OCI-LY1 (cell line): Measurements from ENCODE around the gene GABBR1.

Experiments
- H2AFZ ChIP-seq: fragments of 200-600 bp; sonication (generic), shearing (Covaris generic); 2 replicates; pipeline ENCODE4 v1.6.0; 2014; ENCODE audit warnings: antibody characterized with exemption, mild to moderate bottlenecking, low read length
- H3F3A ChIP-seq: fragments of 200-600 bp; sonication (generic), shearing (Covaris generic); 2 replicates; pipeline ENCODE4 v1.6.0; 2014; ENCODE audit warnings: mild to moderate bottlenecking, antibody characterized with exemption, low read length, moderate library complexity; ENCODE audit not compliant: insufficient read depth
- H3K27ac ChIP-seq: fragments of 200-600 bp; sonication (generic); 2 replicates; pipeline ENCODE4 v1.5.1; 2014; ENCODE audit warnings: low read length, mixed run types, mild to moderate bottlenecking, low read depth; ENCODE audit not compliant: poor library complexity, severe bottlenecking
- H3K27me3 ChIP-seq: fragments of 200-600 bp; sonication (generic); 2 replicates; pipeline ENCODE4 v1.6.0; 2014; ENCODE audit warnings: antibody characterized with exemption, mild to moderate bottlenecking, low read length, moderate library complexity; ENCODE audit not compliant: insufficient read depth
- H3K36me3 ChIP-seq: fragments of 200-600 bp; sonication (generic); 2 replicates; pipeline ENCODE4 v1.6.1; 2014; ENCODE audit warnings: mild to moderate bottlenecking, antibody characterized with exemption, low read length, moderate library complexity, mixed read lengths; ENCODE audit not compliant: insufficient read depth
- H3K4me1 ChIP-seq: fragments of 200-600 bp; sonication (generic); 2 replicates; pipeline ENCODE4 v1.5.1; 2014; ENCODE audit warnings: mild to moderate bottlenecking, low read length, moderate library complexity; ENCODE audit not compliant: insufficient read depth, severe bottlenecking
- H3K4me2 ChIP-seq: fragments of 200-600 bp; sonication (generic), shearing (Covaris generic); 2 replicates; pipeline ENCODE4 v1.6.1; 2014; ENCODE audit warnings: low read length
- H3K4me3 ChIP-seq: fragments of 200-600 bp; sonication (generic); 2 replicates; pipeline ENCODE4 v1.5.1; 2014; ENCODE audit warnings: low read length, low read depth, mild to moderate bottlenecking, mixed read lengths; ENCODE audit not compliant: poor library complexity, severe bottlenecking
- H3K79me2 ChIP-seq: fragments of 200-600 bp; shearing (Covaris generic); 2 replicates; pipeline ENCODE4 v1.6.1; 2016; ENCODE audit warnings: mixed run types, low read length, mixed read lengths; ENCODE audit not compliant: insufficient read depth
- H3K9ac ChIP-seq: fragments of 200-600 bp; sonication (generic), shearing (Covaris generic); 2 replicates; pipeline ENCODE4 v1.6.1; 2014; ENCODE audit warnings: mild to moderate bottlenecking, low read length, mixed read lengths
- H3K9me2 ChIP-seq: fragments of 200-600 bp; sonication (generic), shearing (Covaris generic); 2 replicates; pipeline ENCODE4 v1.6.1; 2014; ENCODE audit warnings: low read depth, mild to moderate bottlenecking, low read length, mixed read lengths
- H3K9me3 ChIP-seq: fragments of 200-600 bp; shearing (Covaris generic); 2 replicates; pipeline ENCODE4 v1.6.1; 2014; ENCODE audit warnings: low read length, mixed read lengths
- H4K20me1 ChIP-seq: fragments of 200-600 bp; sonication (generic), shearing (Covaris generic); 2 replicates; pipeline ENCODE4 v1.6.0; 2016; ENCODE audit warnings: mild to moderate bottlenecking, low read length; ENCODE audit not compliant: insufficient read depth
- EZH2 ChIP-seq: fragments of 200-600 bp; sonication (generic), shearing (Covaris generic); IDR thresholded peaks from 2 replicates; pipeline ENCODE4 v1.8.0; 2017; ENCODE audit warnings: borderline replicate concordance, mixed run types, mild to moderate bottlenecking, antibody characterized with exemption, low read length, moderate library complexity, mixed read lengths
- TF ChIP-seq, protein P1 (sequence below): fragments of 200-600 bp; sonication (generic), shearing (Covaris generic); IDR thresholded peaks from 2 replicates; pipeline ENCODE4 v1.5.1; 2017; ENCODE audit warnings: mild to moderate bottlenecking, antibody characterized with exemption, low read length, moderate library complexity, mixed read lengths

The GABBR1 gene

DNA sequence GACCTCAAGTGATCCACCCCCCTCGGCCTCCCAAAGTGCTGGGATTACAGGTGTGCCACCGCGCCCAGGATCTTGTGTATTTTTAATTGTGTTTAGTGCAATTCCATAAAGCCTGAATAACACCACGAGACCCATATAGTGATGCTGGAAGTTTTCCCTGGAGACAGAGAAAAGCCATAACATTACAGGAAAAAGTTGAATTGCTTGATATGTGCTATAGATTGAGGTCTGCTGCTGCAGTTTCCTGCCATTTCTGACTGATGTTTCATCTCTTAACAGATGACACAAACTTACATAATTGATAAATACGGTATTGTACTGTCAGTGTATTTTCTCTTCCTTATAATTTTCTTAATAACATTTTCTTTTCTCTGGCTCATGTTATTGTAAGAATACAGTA, 66.1 kb downstream of the GABBR1 start:
- no peaks in the 10 kb centered on the region for H3F3A ChIP-seq
- no peaks in the 10 kb centered on the region for H3K9me2 ChIP-seq
- no peak overlapping the region for H3K9ac ChIP-seq
- H3K27me3 ChIP-seq, result no peaks in the 10 kb centered on the region
- TF ChIP-seq EZH2, result no peak
- TF ChIP-seq, protein P1, sequence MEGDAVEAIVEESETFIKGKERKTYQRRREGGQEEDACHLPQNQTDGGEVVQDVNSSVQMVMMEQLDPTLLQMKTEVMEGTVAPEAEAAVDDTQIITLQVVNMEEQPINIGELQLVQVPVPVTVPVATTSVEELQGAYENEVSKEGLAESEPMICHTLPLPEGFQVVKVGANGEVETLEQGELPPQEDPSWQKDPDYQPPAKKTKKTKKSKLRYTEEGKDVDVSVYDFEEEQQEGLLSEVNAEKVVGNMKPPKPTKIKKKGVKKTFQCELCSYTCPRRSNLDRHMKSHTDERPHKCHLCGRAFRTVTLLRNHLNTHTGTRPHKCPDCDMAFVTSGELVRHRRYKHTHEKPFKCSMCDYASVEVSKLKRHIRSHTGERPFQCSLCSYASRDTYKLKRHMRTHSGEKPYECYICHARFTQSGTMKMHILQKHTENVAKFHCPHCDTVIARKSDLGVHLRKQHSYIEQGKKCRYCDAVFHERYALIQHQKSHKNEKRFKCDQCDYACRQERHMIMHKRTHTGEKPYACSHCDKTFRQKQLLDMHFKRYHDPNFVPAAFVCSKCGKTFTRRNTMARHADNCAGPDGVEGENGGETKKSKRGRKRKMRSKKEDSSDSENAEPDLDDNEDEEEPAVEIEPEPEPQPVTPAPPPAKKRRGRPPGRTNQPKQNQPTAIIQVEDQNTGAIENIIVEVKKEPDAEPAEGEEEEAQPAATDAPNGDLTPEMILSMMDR, result no peak
- H2AFZ ChIP-seq, result no peak overlapping the region
- no peak overlapping the region for H3K27ac ChIP-seq
- no peaks in the 10 kb centered on the region for H3K9me3 ChIP-seq
- no peak overlapping the region for H3K4me2 ChIP-seq
- no peaks in the 10 kb centered on the region for H4K20me1 ChIP-seq
- no peaks in the 10 kb centered on the region for H3K36me3 ChIP-seq
- H3K4me1 ChIP-seq, result no peaks in the 10 kb centered on the region
- H3K79me2 ChIP-seq, result no peaks in the 10 kb centered on the region
- no peak overlapping the region for H3K4me3 ChIP-seq

DNA sequence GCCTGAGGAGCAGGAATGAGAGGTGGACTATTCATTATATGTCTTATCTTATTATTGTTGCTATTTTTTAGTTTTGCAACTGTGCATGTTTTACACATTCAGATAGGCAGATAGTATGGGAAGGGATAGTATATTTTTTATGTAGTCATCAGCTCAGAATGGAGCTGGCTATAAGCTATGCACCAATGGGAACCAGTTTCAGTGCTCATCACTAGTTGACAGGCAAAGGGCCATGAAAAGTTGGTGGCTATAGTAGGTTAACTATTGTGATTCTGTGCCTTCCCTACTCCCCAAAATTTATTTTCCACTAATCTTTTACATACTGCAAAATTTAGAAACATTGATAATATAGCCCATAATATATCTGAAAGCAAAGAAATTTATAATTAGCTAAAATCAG, 68.1 kb downstream of the GABBR1 start:
- Histone ChIP-seq H3K36me3 (no peaks in the 10 kb centered on the region), H3F3A (no peaks in the 10 kb centered on the region), H3K9ac (no peak overlapping the region), H3K9me2 (no peaks in the 10 kb centered on the region), H3K4me2 (no peak overlapping the region), H4K20me1 (no peaks in the 10 kb centered on the region), H3K4me3 (no peak overlapping the region), H3K79me2 (no peaks in the 10 kb centered on the region), H3K4me1 (no peaks in the 10 kb centered on the region), H3K27ac (no peak overlapping the region), H3K27me3 (no peaks in the 10 kb centered on the region), H2AFZ (no peak overlapping the region), H3K9me3 (no peaks in the 10 kb centered on the region)
- TF ChIP-seq, protein P1, result no peak
- TF ChIP-seq EZH2, result no peak

DNA sequence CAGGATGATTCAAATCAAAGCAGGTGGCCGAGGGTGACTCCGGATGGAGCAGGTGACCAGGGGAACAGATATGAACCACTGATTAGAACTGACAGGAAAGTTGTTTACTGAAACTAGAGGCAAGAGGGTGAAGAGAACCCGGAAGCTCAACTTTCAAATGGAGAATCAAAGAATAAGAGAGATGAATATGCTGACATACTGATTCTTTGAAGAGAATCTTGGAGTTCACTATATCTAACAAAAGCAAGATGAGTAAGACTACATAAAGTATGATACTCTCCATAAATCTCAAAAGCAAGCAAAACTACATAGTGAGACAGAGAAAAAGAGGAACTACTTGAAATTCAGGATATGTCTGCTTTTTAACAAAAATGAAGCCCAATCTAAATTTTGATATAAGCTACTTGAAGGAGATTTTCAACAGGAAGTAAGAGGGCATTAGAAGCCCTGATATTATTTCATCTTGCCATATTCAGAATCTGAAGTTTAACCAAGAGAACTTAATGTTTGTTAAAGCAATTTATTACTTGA, 69.5 kb downstream of the GABBR1 start:
- TF ChIP-seq, protein P1, result no peak
- no peak for TF ChIP-seq EZH2
- no peak overlapping the region for H3K27ac ChIP-seq
- no peaks in the 10 kb centered on the region for H4K20me1 ChIP-seq
- H3K79me2 ChIP-seq, result no peaks in the 10 kb centered on the region
- no peaks in the 10 kb centered on the region for H3K36me3 ChIP-seq
- H3K4me2 ChIP-seq, result no peak overlapping the region
- H3K9me3 ChIP-seq, result no peaks in the 10 kb centered on the region
- no peaks in the 10 kb centered on the region for H3F3A ChIP-seq
- no peak overlapping the region for H3K9ac ChIP-seq
- H2AFZ ChIP-seq, result no peak overlapping the region
- no peaks in the 10 kb centered on the region for H3K9me2 ChIP-seq
- H3K4me1 ChIP-seq, result no peaks in the 10 kb centered on the region
- H3K4me3 ChIP-seq, result no peak overlapping the region
- no peaks in the 10 kb centered on the region for H3K27me3 ChIP-seq
